Lung (tissue), 12 donors: ENCODE results near the gene CPTP. TPM values are rescaled to one million over a fixed set of nuclear protein-coding genes. Genes with fewer than 3 reads are reported as not detected.

ENCODE experiments used
- ATAC-seq: fragments of 200-7000 bp; cut with Tn5 transposase; one replicate; pipeline ENCODE4 v1.9.1; 2020; ENCODE audit warnings: moderate number of reproducible peaks; ENCODE audit not compliant: insufficient read depth, low FRiP score
- DNase-seq, 3 donors: peaks; one replicate each; pipeline ENCODE4 v3.0.0-alpha.2; 2013 to 2017
- H3K27ac ChIP-seq, 2 donors: one replicate each; pipeline ENCODE4 v1.5.1; 2013; ENCODE audit warnings: mild to moderate bottlenecking in 2 of 2, moderate library complexity in 2 of 2, control low read depth in 1 of 2, inconsistent platforms in 1 of 2, low read depth in 1 of 2, low read length in 1 of 2
- H3K27me3 ChIP-seq, 3 donors: one replicate each; pipeline ENCODE4 v1.5.1; 2013; ENCODE audit warnings: low read length in 2 of 3; ENCODE audit not compliant: control insufficient read depth in 3 of 3, insufficient read depth in 3 of 3
- H3K36me3 ChIP-seq, 4 donors: one replicate each; pipeline ENCODE4 v1.5.1; 2013; ENCODE audit warnings: low read length in 4 of 4, mild to moderate bottlenecking in 1 of 4, moderate library complexity in 1 of 4; ENCODE audit not compliant: control insufficient read depth in 4 of 4, insufficient read depth in 4 of 4
- H3K4me1 ChIP-seq, 5 donors: one replicate each; pipeline ENCODE4 v1.5.1; 2013; ENCODE audit warnings: low read length in 5 of 5, mild to moderate bottlenecking in 2 of 5, moderate library complexity in 1 of 5; ENCODE audit not compliant: control insufficient read depth in 5 of 5, insufficient read depth in 5 of 5
- H3K4me3 ChIP-seq: one replicate; pipeline ENCODE4 v1.5.1; 2013; ENCODE audit warnings: mild to moderate bottlenecking, control low read depth, moderate library complexity
- H3K9ac ChIP-seq, 2 donors: one replicate each; pipeline ENCODE4 v1.5.1; 2013; ENCODE audit warnings: low read length in 2 of 2, control low read depth in 1 of 2; ENCODE audit not compliant: insufficient read depth in 1 of 2
- H3K9me3 ChIP-seq, 4 donors: one replicate each; pipeline ENCODE4 v1.5.1; 2013; ENCODE audit warnings: low read length in 3 of 4, mild to moderate bottlenecking in 1 of 4, moderate library complexity in 1 of 4; ENCODE audit not compliant: control insufficient read depth in 4 of 4, insufficient read depth in 3 of 4
- CTCF ChIP-seq: IDR thresholded peaks from 2 replicates; pipeline ENCODE4 v1.5.1; 2012; ENCODE audit warnings: mild to moderate bottlenecking; ENCODE audit errors: control extremely low read depth, extremely low read depth
- WGBS, 2 donors: extraction: QIAGEN DNeasy Blood & Tissue Kit; methylation state at CpG; one replicate each; pipeline ENCODE4 v1.1.7; 2013; 5-methylcytosine and 5-hydroxymethylcytosine counted together
- polyA plus RNA-seq, 2 donors: library from polyadenylated mRNA; stranded (reverse); fragments of 200-250 nt; gene quantifications; one replicate each; pipeline ENCODE4 v1.2.1, GENCODE V29; 2013
- total RNA-seq, 2 donors: library from RNA; depleted of rRNA in 1 of 2; stranded (reverse); fragments of >200 nt in 1 of 2; gene quantifications; one replicate each; pipeline ENCODE4 v1.2.1, GENCODE V29; 2014 to 2021
- donor health status: control.
- donor health status: control.
- donor health status: Bipolar disorder and iron deficiency.
- donor health status: healthy.
- donor health status: DM: yes; HTN: yes; CAD: no.

CPTP gene
- total and polyA plus RNA-seq, 4 donors: 10.9 to 32.0 (median 19.2) TPM

DNA sequence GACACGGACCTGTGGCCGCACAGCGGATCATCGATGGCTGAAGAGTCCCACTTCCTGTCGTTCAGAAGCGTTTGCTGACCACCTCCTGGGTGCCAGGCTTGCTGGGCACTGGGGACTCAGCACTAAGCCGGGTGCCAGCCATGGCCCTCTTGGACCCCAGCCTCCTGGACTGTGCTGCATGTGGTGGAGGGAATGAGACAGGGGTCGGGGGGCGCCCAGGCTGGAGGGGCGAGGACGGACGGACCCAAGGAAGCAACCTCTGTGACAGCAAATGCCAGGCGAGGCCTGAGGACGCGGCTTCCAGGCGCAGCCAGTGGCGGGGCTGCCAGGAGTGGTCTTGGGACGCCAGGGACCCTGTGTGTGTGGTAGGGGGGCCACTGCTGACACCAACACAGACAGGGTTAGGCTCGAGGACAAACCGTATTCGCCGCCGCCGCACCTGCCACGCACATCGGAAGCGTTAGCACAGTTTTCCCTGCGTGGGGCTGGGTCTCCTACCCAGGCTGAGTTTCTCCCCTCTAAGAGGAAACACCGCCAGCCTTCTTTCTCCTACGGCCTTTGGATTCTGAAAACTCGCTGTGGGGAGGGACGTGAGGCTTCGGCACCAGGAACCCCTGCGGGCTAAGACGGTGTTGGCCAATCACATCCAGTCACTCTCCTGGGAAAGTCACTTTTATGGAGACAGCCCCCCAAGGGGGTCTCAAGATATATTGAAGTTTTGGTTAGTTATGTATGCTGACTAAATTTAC is 36.8 kb downstream of the CPTP start:
- no peaks in the 10 kb centered on the region for H3K36me3 ChIP-seq
- peak overlapping the region in 1 of 2 donors; percentile 19 for H3K9ac ChIP-seq
- ATAC-seq (no peak), DNase-seq (no peak)
- H3K27me3 ChIP-seq: peaks cover 0 to 4% (median 0%) of the 10 kb centered on the region in 3 donors
- 68 to 72% methylated on average over 35 of the region's 35 CpGs for WGBS, 2 donors
- H3K9me3 ChIP-seq: peaks cover 0 to 3% (median 0%) of the 10 kb centered on the region in 4 donors
- H3K27ac ChIP-seq: peak overlapping the region in 1 of 2 donors; percentile 44
- TF ChIP-seq CTCF: no peak
- peaks cover 0 to 39% (median 11%) of the 10 kb centered on the region in 5 donors for H3K4me1 ChIP-seq
- H3K4me3 ChIP-seq: no peak overlapping the region

GRCh38 chr1:1361982-1362423 is 37.4 kb downstream of the CPTP start:
- peaks cover 0 to 36% (median 11%) of the 10 kb centered on the region in 5 donors for H3K4me1 ChIP-seq
- no peaks in the 10 kb centered on the region for H3K36me3 ChIP-seq
- peaks cover 0 to 4% (median 0%) of the 10 kb centered on the region in 3 donors for H3K27me3 ChIP-seq
- no peak for TF ChIP-seq CTCF
- H3K9ac ChIP-seq: peak overlapping the region in 1 of 2 donors; percentile 19
- DNase-seq (peak; percentile 80 to 85 (median 81)), ATAC-seq (no peak)
- 26 to 28% methylated on average over 13 of the region's 13 CpGs for WGBS, 2 donors
- peak overlapping the region in 1 of 2 donors; percentile 61 for H3K27ac ChIP-seq
- H3K9me3 ChIP-seq: peaks cover 0 to 3% (median 0%) of the 10 kb centered on the region in 4 donors
- no peak overlapping the region for H3K4me3 ChIP-seq

DNA sequence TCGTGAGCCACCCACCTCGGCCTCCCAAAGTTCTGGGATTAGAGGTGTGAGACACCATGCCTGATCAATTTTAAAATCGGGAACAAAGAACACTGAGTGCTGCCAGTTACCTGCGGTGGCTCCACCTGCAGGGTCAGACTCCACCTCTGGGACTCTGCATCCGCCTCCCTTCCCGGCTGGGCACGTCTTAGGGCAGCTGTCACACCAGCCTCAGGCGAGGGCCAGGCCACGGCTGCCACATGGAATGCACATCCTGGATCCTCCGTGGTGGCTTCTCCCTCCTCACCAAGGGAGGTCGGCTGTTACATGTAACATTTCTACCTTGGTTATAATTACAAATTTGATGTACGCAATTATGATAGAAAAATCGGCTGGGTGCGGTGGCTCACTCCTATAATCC is 39.7 kb downstream of the CPTP start:
- no peaks in the 10 kb centered on the region for H3K36me3 ChIP-seq
- 82 to 84% methylated on average over 14 of the region's 14 CpGs for WGBS, 2 donors
- no peak overlapping the region for H3K9ac ChIP-seq
- no peak for ATAC-seq
- peaks cover 0 to 3% (median 0%) of the 10 kb centered on the region in 4 donors for H3K9me3 ChIP-seq
- peaks cover 0 to 26% (median 11%) of the 10 kb centered on the region in 5 donors for H3K4me1 ChIP-seq
- no peak for TF ChIP-seq CTCF
- H3K4me3 ChIP-seq: no peak overlapping the region
- no peak overlapping the region for H3K27ac ChIP-seq
- no peak for DNase-seq
- peaks cover 0 to 4% (median 0%) of the 10 kb centered on the region in 3 donors for H3K27me3 ChIP-seq
